ENCODE data around the gene DNAH3.

DNAH3 gene

GRCh38 chr16:20931066-20931600, 219.5 kb downstream of the DNAH3 start:
- no peak for DNase-seq

- DNase-seq: no peak
These were observed 220.3 kb downstream of the DNAH3 start for GRCh38 chr16:20930365-20930690.

GRCh38 chr16:20929676-20930364, 220.8 kb downstream of the DNAH3 start:
- DNase-seq: peak; percentile 6

- peak; percentile 48 for DNase-seq
These were observed 221.8 kb downstream of the DNAH3 start for GRCh38 chr16:20928774-20929411.

DNA sequence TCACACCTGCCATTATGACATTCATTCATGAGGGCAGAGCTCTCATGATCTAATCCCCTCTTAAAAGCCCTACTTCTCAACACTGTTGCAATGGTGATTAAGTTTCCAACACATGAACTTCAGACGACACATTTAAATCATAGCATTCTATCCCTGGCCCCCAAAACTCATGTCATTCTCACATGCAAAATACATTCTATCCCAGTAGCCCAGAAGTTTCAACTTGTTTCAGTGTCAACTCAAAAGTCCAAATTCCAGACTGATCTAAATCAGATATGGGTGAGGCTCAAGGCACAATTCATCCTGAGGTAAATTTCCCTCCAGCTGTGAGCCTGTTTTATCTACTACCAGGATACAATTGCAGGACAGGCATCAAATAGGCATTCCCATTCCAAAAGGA, 224.9 kb downstream of the DNAH3 start:
- DNase-seq: no peak

GRCh38 chr16:20923876-20924275, 226.8 kb downstream of the DNAH3 start:
- DNase-seq: no peak

- no peak for DNase-seq
These were observed 229.8 kb downstream of the DNAH3 start for GRCh38 chr16:20920799-20921198.

DNA sequence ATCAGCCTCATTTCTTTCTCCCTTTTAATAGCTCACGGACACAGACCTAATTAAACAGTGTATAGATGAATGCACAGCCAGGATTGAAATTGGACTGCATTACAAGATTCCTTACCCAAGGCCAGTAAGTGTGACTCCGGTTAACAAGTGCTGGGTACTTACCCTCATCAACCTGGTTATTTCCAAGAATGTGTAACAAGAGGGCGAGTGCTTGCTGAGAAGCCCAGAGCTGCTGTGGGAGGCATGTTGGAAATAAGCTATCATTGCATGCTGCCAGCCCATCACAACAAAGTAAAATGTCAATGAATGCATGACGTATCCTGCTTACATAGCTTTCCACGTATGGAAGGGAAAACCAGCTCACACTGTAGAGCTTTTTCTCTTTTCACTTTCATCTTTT, 230.6 kb downstream of the DNAH3 start:
- no peak for DNase-seq

- peak; percentile 60 for DNase-seq
These were observed 232.0 kb downstream of the DNAH3 start for GRCh38 chr16:20918486-20919239.

DNA sequence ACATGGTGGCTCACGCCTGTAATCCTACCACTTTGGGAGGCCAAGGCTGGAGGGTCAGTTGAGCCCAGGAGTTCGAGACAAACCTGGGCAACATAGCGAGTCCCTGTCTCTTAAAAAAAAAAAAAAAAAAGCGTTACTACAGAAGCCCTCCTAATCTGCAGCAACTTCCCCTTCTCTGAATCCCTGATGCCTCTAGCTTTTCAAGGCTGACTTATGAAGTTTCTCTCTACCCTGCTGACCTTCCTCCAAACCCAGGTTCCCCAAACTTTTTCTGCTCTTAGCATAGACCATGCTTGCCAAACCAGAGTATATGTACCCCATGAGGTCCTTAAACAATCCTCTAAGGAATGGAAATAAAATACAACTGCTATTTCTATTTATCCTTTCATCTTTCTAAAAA, 233.7 kb downstream of the DNAH3 start:
- no peak for DNase-seq

DNA sequence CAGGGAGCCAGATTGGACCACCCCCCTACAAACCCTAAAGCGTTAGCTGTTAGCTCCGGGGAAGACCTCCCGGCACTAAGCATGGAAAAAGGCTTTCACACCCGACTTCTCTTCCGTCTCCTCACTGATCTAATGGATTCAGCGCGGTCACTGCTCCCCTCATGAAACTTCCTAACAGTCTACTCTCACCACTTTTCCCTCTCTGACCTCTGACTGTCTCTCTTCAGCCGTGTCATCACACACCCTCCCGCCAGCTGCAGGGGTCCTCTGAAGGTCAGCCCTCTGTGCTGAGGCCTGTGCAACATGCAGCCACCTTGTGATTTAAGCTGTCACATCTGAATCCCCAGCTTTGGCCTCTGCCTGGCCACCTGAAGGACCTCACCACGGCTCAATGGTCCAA, 234.4 kb downstream of the DNAH3 start:
- no peak for DNase-seq

- DNase-seq: peak; percentile 47
These were observed 239.3 kb downstream of the DNAH3 start for GRCh38 chr16:20911361-20911760.

- peak; percentile 93 for DNase-seq
These were observed 239.8 kb downstream of the DNAH3 start for GRCh38 chr16:20910781-20911321.

- DNase-seq: peak; percentile 95
These were observed 244.0 kb downstream of the DNAH3 start for GRCh38 chr16:20906341-20907255.

DNA sequence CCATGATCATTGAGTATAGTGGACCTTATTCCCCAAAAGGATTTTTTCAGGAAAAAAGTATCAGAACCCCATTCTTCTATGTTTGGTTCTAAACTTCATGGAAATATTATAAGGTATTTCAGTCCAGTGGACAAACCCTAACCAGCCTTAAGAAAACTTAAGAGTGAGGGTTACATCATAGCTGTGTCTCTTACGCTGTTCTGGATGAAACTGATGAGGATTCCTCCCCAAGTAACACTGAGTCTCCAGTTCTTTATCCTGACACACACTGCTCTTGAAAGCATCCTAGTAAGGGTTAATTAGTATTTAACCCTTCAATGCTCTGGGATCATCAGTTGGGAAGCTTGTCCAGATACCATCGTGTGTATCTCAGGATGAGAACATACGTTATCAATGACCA, 245.1 kb downstream of the DNAH3 start:
- no peak for DNase-seq

DNA sequence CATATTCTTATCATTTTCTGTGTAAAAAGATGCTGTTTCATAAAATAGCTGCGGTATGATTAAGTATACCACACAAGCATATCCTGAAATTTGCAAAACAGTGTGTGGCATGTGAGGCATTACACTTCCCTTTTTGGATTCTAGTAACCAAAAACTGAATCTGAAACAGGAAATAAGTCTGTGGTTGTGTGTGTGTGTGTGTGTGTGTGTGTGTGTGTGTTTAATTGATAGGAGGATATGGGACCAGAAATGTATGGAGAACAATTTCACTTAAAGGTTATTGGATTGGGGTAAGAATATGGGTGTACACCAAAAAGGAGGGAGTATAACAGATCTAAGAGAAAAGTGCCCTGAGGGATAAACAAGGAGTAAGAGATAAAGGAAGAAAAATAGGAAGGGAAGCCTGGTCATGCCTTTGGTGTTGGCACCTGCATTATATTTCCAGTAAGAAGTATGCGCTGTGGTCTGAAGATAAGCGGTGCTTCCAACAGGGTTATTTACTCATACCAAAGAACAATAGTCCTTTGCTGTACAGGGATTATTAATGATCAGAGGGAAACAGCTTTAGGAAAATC, 246.1 kb downstream of the DNAH3 start:
- peak; percentile 79 for DNase-seq

DNA sequence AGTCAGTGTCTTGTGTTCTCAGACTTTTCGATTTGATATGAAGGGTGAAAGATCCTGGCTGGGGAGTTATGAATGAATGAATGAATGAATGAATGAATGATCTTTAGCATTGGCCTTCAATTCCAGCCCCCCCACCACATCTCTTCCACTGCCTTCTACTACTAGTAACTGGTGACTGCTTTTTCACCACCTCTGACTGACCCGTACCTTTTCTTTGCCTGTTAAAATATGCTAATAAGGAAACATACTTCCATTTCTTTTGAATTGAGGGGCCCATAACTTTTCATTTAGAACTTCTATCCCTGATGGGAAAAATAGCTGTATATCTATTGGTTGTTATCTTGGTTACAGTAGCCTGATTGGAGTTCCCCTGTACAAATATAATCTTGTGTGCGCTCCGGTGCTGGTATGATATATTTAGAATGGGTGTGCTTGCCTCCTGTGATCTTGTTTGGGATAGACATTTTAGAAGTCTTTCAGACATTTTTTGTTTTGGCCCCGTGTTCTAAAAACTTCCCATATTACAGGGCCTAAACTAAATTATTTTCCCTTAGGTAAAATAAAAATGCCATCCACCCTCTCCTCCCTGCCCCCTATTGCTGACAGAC, 246.6 kb downstream of the DNAH3 start:
- no peak for DNase-seq

DNA sequence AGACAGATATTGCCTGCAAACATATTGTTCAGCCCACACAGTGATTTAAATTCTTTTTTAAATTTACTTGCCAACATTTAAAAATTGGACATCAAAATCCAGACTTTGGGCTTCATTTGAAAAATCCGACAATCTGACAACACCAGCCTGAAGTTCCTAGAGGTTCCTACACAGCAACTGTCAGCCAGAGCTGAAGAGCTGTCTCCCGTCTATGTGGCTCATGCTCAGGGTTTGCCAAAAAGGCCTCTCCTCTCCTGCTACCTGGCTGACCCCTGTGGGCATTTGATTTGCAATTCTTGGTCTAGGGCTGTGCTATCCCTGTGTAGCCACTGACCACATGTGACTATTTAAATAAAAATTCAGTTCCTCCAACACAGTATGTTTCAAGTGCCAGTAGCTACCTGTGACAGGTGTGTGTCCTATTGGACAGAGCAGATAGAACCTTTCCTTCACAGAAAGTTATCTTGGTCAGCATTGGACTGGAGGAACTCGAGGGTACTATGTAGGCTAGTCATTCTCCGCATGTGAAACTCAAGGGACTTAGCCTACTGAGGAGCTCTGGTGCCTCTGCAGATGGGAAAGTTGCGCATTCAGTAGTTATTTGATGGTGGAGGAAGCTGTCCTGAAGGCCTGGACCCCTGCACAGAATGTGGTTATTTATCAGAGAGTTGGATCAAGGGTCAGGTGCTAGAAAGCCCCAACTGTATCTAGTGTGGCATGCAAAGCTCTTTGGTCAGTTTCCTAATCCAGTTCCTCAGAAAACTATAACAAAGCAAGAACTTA, 247.3 kb downstream of the DNAH3 start:
- no peak for DNase-seq

DNA sequence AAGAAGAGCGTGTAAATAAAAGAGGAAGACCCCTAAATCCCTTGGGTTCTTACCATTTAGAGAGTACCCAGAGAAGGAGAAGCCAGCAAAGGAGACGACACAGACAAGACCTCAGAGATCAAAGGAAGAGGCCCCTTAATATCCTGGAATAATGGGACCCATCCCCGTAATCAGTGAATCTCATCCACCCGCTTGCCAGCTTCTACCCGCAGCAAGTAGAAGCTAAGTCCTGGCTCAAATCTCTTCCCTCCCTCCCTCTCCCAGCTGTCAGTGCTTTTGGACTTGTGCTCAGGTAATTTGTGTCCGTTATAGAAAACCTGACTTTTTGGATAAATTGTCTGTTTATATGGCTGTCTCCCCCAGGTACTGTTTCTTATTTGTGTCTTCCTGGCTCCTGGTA, 248.2 kb downstream of the DNAH3 start:
- no peak for DNase-seq

DNA sequence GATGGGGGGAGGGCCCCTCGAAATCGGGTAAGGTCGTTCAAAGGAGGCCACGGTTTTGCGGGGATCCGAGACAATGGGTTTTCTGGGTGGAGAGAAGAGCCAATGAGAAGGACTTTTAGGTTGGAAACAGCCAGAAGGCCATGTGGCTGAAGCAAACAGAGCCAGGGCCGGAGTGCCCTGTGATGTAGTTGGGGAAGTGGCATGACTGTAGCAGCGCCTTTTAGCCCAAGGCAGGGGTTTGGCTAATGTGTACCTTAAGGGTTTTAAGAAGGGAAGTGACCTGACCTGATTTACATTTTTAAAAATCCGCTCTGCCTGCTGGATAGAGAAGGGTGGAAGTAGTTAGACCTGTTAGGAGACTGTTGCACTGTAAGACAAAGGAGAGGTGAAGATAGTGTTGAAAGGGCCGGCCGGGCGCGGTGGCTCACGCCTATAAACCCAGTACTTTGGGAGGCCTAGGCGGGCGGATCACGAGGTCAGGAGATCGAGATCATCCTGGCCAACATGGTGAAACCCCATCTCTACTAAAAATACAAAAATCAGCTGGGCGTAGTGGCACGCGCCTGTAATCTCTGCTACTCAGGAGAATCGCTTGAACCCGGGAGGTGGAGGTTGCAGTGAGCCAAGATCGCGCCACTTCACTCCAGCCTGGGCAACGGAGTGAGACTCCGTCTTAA, 249.1 kb downstream of the DNAH3 start:
- peak; percentile 37 for DNase-seq
